Measurements from ENCODE around the gene TMEM178B.
A peak's percentile ranks its signal among the peaks of the same experiment; 100 is the strongest.

Gene TMEM178B

GRCh38 chr7:141235656-141236055 lies 161.8 kb downstream of the TMEM178B start:
- intact Hi-C loops (cut with DNase I) = no loop called here
- peak in 1 of 42 donors; percentile 22 for DNase-seq

- intact Hi-C loops (cut with DNase I) = no loop called here
- DNase-seq = peak in 1 of 42 donors; percentile 22
These were observed 164.9 kb downstream of the TMEM178B start for GRCh38 chr7:141238596-141239243.

GRCh38 chr7:141239661-141240060 lies 165.8 kb downstream of the TMEM178B start:
- DNase-seq = no peak
- intact Hi-C loops (cut with DNase I) = no loop called here

GRCh38 chr7:141242568-141242967 lies 168.7 kb downstream of the TMEM178B start:
- DNase-seq = peak in 1 of 42 donors; percentile 34
- intact Hi-C loops (cut with DNase I) = no loop called here

GRCh38 chr7:141243368-141243767 lies 169.5 kb downstream of the TMEM178B start:
- DNase-seq = peak in 1 of 42 donors; percentile 22
- intact Hi-C loops (cut with DNase I) = no loop called here

GRCh38 chr7:141244435-141244834 lies 170.6 kb downstream of the TMEM178B start:
- intact Hi-C loops (cut with DNase I) = no loop called here
- DNase-seq = peak in 1 of 42 donors; percentile 2

- intact Hi-C loops (cut with DNase I) = no loop called here
- no peak for DNase-seq
These were observed 172.6 kb downstream of the TMEM178B start for GRCh38 chr7:141246426-141246825.

GRCh38 chr7:141251180-141251579 lies 177.3 kb downstream of the TMEM178B start:
- DNase-seq = peak in 1 of 42 donors; percentile 5
- intact Hi-C loops (cut with DNase I) = no loop called here

- DNase-seq = peak in 1 of 42 donors; percentile 17
- intact Hi-C loops (cut with DNase I) = no loop called here
These were observed 178.1 kb downstream of the TMEM178B start for GRCh38 chr7:141251957-141252356.

- intact Hi-C loops (cut with DNase I) = no loop called here
- DNase-seq = peak in 1 of 42 donors; percentile 29
These were observed 183.7 kb downstream of the TMEM178B start for GRCh38 chr7:141257597-141257996.

- intact Hi-C loops (cut with DNase I) = no loop called here
- DNase-seq = no peak
These were observed 184.7 kb downstream of the TMEM178B start for GRCh38 chr7:141258559-141258958.

GRCh38 chr7:141262101-141263090 lies 188.5 kb downstream of the TMEM178B start:
- intact Hi-C loops (cut with DNase I) = no loop called here
- DNase-seq = peak in 20 of 42 donors; percentile 17 to 65 (median 43)

GRCh38 chr7:141263508-141263907 lies 189.6 kb downstream of the TMEM178B start:
- intact Hi-C loops (cut with DNase I) = no loop called here
- no peak for DNase-seq

GRCh38 chr7:141263983-141264382 lies 190.1 kb downstream of the TMEM178B start:
- DNase-seq = no peak
- intact Hi-C loops (cut with DNase I) = no loop called here

GRCh38 chr7:141264511-141264910 lies 190.6 kb downstream of the TMEM178B start:
- intact Hi-C loops (cut with DNase I) = no loop called here
- DNase-seq = no peak

- DNase-seq = no peak
- intact Hi-C loops (cut with DNase I) = no loop called here
These were observed 191.8 kb downstream of the TMEM178B start for GRCh38 chr7:141265668-141266067.

- intact Hi-C loops (cut with DNase I) = no loop called here
- DNase-seq = peak in 1 of 42 donors; percentile 15
These were observed 194.8 kb downstream of the TMEM178B start for GRCh38 chr7:141268614-141269013.

- peak in 1 of 42 donors; percentile 35 for DNase-seq
- intact Hi-C loops (cut with DNase I) = loop anchor here (10.0 kb wide), 1 partner anchor 263 kb away; no protein-coding TSS in a partner anchor
These were observed 197.6 kb downstream of the TMEM178B start for GRCh38 chr7:141271451-141271850.

GRCh38 chr7:141272417-141272816 lies 198.6 kb downstream of the TMEM178B start:
- DNase-seq = peak in 7 of 42 donors; percentile 17 to 50 (median 37)

GRCh38 chr7:141275350-141275749 lies 201.5 kb downstream of the TMEM178B start:
- peak in 1 of 42 donors; percentile 23 for DNase-seq
- intact Hi-C loops (cut with DNase I) = loop anchor here (10.0 kb wide), 1 partner anchor 259 kb away; no protein-coding TSS in a partner anchor

More at GRCh38 chr7:141272417-141272816, 198.6 kb downstream of the TMEM178B start:
- intact Hi-C loops (cut with DNase I) = loop anchor here (10.0 kb wide), 1 partner anchor 262 kb away; no protein-coding TSS in a partner anchor
